ENCODE results near the gene MASP1.
"Not testable (repeated sequence)": the region's sequence is repeated elsewhere in the genome, so short reads cannot be mapped to it uniquely, and the experiment has no call there.

Gene MASP1

GRCh38 chr3:187247398-187247797 is 44.1 kb downstream of the MASP1 start:
- no peak overlapping the region for H3K27ac Mint-ChIP-seq

GRCh38 chr3:187243933-187244524 is 47.5 kb downstream of the MASP1 start:
- peaks cover 0 to 5% of the 10 kb centered on the region in 2 donors for H3K4me1 Mint-ChIP-seq (ENCODE audit: low read depth in 2 of 2)
- no peaks in the 10 kb centered on the region for H3K36me3 Mint-ChIP-seq (ENCODE audit: insufficient read depth)
- no peak overlapping the region for H3K27ac Mint-ChIP-seq
- no peak overlapping the region for H3K4me3 Mint-ChIP-seq
- ATAC-seq (replicated peaks): no peak
- H3K27me3 Mint-ChIP-seq: peaks cover 26 to 60% of the 10 kb centered on the region in 2 donors
- no peak for DNase-seq
- no peaks in the 10 kb centered on the region for H3K9me3 Mint-ChIP-seq

More at GRCh38 chr3:187247398-187247797, 44.1 kb downstream of the MASP1 start:
- H3K4me1 Mint-ChIP-seq (ENCODE audit: low read depth in 2 of 2): peaks cover 0 to 5% of the 10 kb centered on the region in 2 donors
- H3K27me3 Mint-ChIP-seq: peaks cover 36 to 66% of the 10 kb centered on the region in 2 donors
- no peaks in the 10 kb centered on the region for H3K36me3 Mint-ChIP-seq (ENCODE audit: insufficient read depth)
- DNase-seq (no peak), ATAC-seq (replicated peaks) (no peak)
- no peak overlapping the region for H3K4me3 Mint-ChIP-seq
- no peaks in the 10 kb centered on the region for H3K9me3 Mint-ChIP-seq

- no peak overlapping the region for H3K27ac Mint-ChIP-seq
- no peak for ATAC-seq (replicated peaks)
- no peaks in the 10 kb centered on the region for H3K9me3 Mint-ChIP-seq
- H3K4me1 Mint-ChIP-seq (ENCODE audit: low read depth in 2 of 2): peaks cover 0 to 5% of the 10 kb centered on the region in 2 donors
- no peak for DNase-seq
- H3K27me3 Mint-ChIP-seq: peaks cover 14 to 48% of the 10 kb centered on the region in 2 donors
- H3K4me3 Mint-ChIP-seq: no peak overlapping the region
- no peaks in the 10 kb centered on the region for H3K36me3 Mint-ChIP-seq (ENCODE audit: insufficient read depth)
Measured at GRCh38 chr3:187242900-187243299, 48.6 kb downstream of the MASP1 start.

- Mint-ChIP-seq H3K27me3 (peaks cover 12 to 44% of the 10 kb centered on the region in 2 donors), H3K27ac (no peak overlapping the region), H3K36me3 (ENCODE audit: insufficient read depth) (no peaks in the 10 kb centered on the region), H3K9me3 (no peaks in the 10 kb centered on the region), H3K4me3 (no peak overlapping the region), H3K4me1 (ENCODE audit: low read depth in 2 of 2) (peaks cover 0 to 4% of the 10 kb centered on the region in 2 donors)
- no peak for ATAC-seq (replicated peaks)
- DNase-seq: no peak
Measured at GRCh38 chr3:187242435-187242834, 49.1 kb downstream of the MASP1 start.

GRCh38 chr3:187238835-187239234 is 52.7 kb downstream of the MASP1 start:
- not testable (repeated sequence) for H3K4me1 Mint-ChIP-seq (ENCODE audit: low read depth in 2 of 2); ATAC-seq (replicated peaks); H3K27ac Mint-ChIP-seq; DNase-seq; H3K4me3 Mint-ChIP-seq; H3K36me3 Mint-ChIP-seq (ENCODE audit: insufficient read depth); H3K9me3 Mint-ChIP-seq
- peaks cover 0 to 14% of the 10 kb centered on the region in 2 donors for H3K27me3 Mint-ChIP-seq

- Mint-ChIP-seq H3K4me3 (no peak overlapping the region), H3K4me1 (ENCODE audit: low read depth in 2 of 2) (no peaks in the 10 kb centered on the region), H3K27me3 (peaks cover 0 to 10% of the 10 kb centered on the region in 2 donors), H3K9me3 (no peaks in the 10 kb centered on the region), H3K36me3 (ENCODE audit: insufficient read depth) (no peaks in the 10 kb centered on the region), H3K27ac (no peak overlapping the region)
- DNase-seq (no peak), ATAC-seq (replicated peaks) (no peak)
Measured at GRCh38 chr3:187238239-187238638, 53.3 kb downstream of the MASP1 start.

GRCh38 chr3:187237741-187238140 is 53.8 kb downstream of the MASP1 start:
- peaks cover 0 to 10% of the 10 kb centered on the region in 2 donors for H3K27me3 Mint-ChIP-seq
- H3K4me3 Mint-ChIP-seq: no peak overlapping the region
- H3K27ac Mint-ChIP-seq: no peak overlapping the region
- no peaks in the 10 kb centered on the region for H3K36me3 Mint-ChIP-seq (ENCODE audit: insufficient read depth)
- ATAC-seq (replicated peaks) (no peak), DNase-seq (no peak)
- no peaks in the 10 kb centered on the region for H3K9me3 Mint-ChIP-seq
- no peaks in the 10 kb centered on the region for H3K4me1 Mint-ChIP-seq (ENCODE audit: low read depth in 2 of 2)

GRCh38 chr3:187236962-187237361 is 54.6 kb downstream of the MASP1 start:
- DNase-seq (no peak), ATAC-seq (replicated peaks) (no peak)
- H3K4me3 Mint-ChIP-seq: no peak overlapping the region
- H3K27ac Mint-ChIP-seq: no peak overlapping the region
- H3K4me1 Mint-ChIP-seq (ENCODE audit: low read depth in 2 of 2): no peaks in the 10 kb centered on the region
- no peaks in the 10 kb centered on the region for H3K36me3 Mint-ChIP-seq (ENCODE audit: insufficient read depth)
- H3K9me3 Mint-ChIP-seq: no peaks in the 10 kb centered on the region
- peaks cover 0 to 5% of the 10 kb centered on the region in 2 donors for H3K27me3 Mint-ChIP-seq

- no peak for DNase-seq
- Mint-ChIP-seq H3K4me1 (ENCODE audit: low read depth in 2 of 2) (no peaks in the 10 kb centered on the region), H3K4me3 (no peak overlapping the region), H3K27me3 (peaks cover 11 to 19% of the 10 kb centered on the region in 2 donors), H3K27ac (no peak overlapping the region), H3K9me3 (no peaks in the 10 kb centered on the region), H3K36me3 (ENCODE audit: insufficient read depth) (no peaks in the 10 kb centered on the region)
- ATAC-seq (replicated peaks): no peak
Measured at GRCh38 chr3:187230011-187230410, 61.5 kb downstream of the MASP1 start.

- H3K4me3 Mint-ChIP-seq: no peak overlapping the region
- no peak for ATAC-seq (replicated peaks)
Measured at GRCh38 chr3:187228740-187229139, 62.8 kb downstream of the MASP1 start.

GRCh38 chr3:187227658-187228258 is 63.8 kb downstream of the MASP1 start:
- H3K4me3 Mint-ChIP-seq: no peak overlapping the region
- peaks cover 11 to 19% of the 10 kb centered on the region in 2 donors for H3K27me3 Mint-ChIP-seq
- H3K9me3 Mint-ChIP-seq: no peaks in the 10 kb centered on the region
- no peaks in the 10 kb centered on the region for H3K36me3 Mint-ChIP-seq (ENCODE audit: insufficient read depth)
- H3K27ac Mint-ChIP-seq: no peak overlapping the region
- ATAC-seq (replicated peaks) (no peak), DNase-seq (no peak)
- H3K4me1 Mint-ChIP-seq (ENCODE audit: low read depth in 2 of 2): no peaks in the 10 kb centered on the region

More at GRCh38 chr3:187228740-187229139, 62.8 kb downstream of the MASP1 start:
- Mint-ChIP-seq H3K4me1 (ENCODE audit: low read depth in 2 of 2) (no peaks in the 10 kb centered on the region), H3K36me3 (ENCODE audit: insufficient read depth) (no peaks in the 10 kb centered on the region), H3K9me3 (no peaks in the 10 kb centered on the region), H3K27me3 (peaks cover 11 to 19% of the 10 kb centered on the region in 2 donors), H3K27ac (no peak overlapping the region)
- DNase-seq: no peak

- H3K27me3 Mint-ChIP-seq: peaks cover 7 to 33% of the 10 kb centered on the region in 2 donors
- no peak overlapping the region for H3K4me3 Mint-ChIP-seq
- H3K27ac Mint-ChIP-seq: no peak overlapping the region
- no peaks in the 10 kb centered on the region for H3K9me3 Mint-ChIP-seq
- H3K36me3 Mint-ChIP-seq (ENCODE audit: insufficient read depth): no peaks in the 10 kb centered on the region
- H3K4me1 Mint-ChIP-seq (ENCODE audit: low read depth in 2 of 2): peaks cover 0 to 3% of the 10 kb centered on the region in 2 donors
- ATAC-seq (replicated peaks) (no peak), DNase-seq (no peak)
Measured at GRCh38 chr3:187223799-187224198, 67.7 kb downstream of the MASP1 start.

- no peak for DNase-seq
- Mint-ChIP-seq H3K27me3 (peaks cover 11 to 43% of the 10 kb centered on the region in 2 donors), H3K36me3 (ENCODE audit: insufficient read depth) (no peaks in the 10 kb centered on the region), H3K4me1 (ENCODE audit: low read depth in 2 of 2) (peaks cover 0 to 3% of the 10 kb centered on the region in 2 donors), H3K27ac (no peak overlapping the region), H3K4me3 (no peak overlapping the region), H3K9me3 (no peaks in the 10 kb centered on the region)
- no peak for ATAC-seq (replicated peaks)
Measured at GRCh38 chr3:187222801-187223200, 68.7 kb downstream of the MASP1 start.

GRCh38 chr3:187215460-187215859 is 76.1 kb downstream of the MASP1 start:
- Mint-ChIP-seq H3K27me3 (peaks cover 13 to 17% of the 10 kb centered on the region in 2 donors), H3K4me1 (ENCODE audit: low read depth in 2 of 2) (no peaks in the 10 kb centered on the region), H3K36me3 (ENCODE audit: insufficient read depth) (no peaks in the 10 kb centered on the region), H3K4me3 (no peak overlapping the region), H3K9me3 (no peaks in the 10 kb centered on the region), H3K27ac (no peak overlapping the region)
- ATAC-seq (replicated peaks) (no peak), DNase-seq (no peak)

Data from effector memory CD8-positive, alpha-beta T cell (primary cell).